OCI-LY3 (cell line): ENCODE results near the gene MRAS.

Source experiments
- CTCF ChIP-seq: fragments of 200-600, 300-600 bp; sonication (generic); IDR thresholded peaks from 2 replicates; pipeline ENCODE4 v1.5.1; 2014; ENCODE audit warnings: antibody characterized with exemption, low read length, low read depth
- EZH2phosphoT487 ChIP-seq: fragments of 200-600 bp; shearing (Covaris generic); IDR thresholded peaks from 2 replicates; pipeline ENCODE4 v1.6.1; 2018; ENCODE audit warnings: antibody characterized with exemption, mixed run types, low read depth

DNA sequence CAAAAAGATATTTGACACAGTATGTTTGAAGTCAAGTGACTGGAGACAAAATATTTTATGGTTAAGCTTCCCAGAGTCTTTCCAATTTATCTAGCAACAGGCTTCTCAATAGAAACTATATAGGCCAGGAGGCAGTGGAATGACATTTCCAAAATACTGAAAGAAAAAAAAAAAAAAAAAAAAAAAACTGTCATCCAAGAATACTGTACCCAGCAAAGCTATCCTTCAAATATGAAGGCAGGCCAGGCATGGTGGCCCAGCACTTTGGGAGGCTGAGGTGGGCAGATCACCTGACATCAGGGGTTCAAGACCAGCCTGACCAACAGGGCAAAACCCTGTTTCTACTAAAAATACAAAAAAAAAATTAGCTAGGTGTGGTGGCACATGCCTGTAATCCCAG, 39.6 kb upstream of the MRAS start:
- TF ChIP-seq CTCF (no peak), EZH2phosphoT487 (no peak)
